Measurements from ENCODE around the gene ST14.
"Not testable (repeated sequence)": the region's sequence is repeated elsewhere in the genome, so short reads cannot be mapped to it uniquely, and the experiment has no call there.

ST14 gene

DNA sequence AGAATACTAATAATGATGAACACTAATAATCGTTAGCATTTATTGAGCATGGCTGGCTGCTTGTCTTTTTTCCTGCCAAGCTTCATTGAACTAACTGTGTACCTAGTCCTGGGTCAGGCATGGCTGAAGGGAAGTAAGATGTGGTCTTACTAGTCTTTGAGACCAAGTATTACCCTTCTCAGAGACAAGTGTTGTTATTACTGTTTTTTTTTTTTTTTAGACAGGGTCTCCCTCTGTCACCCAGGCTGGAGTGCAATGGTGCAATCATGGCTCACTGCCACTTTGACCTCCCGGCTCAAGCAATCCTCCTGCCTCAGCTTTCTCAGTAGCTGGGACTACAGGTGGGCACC, 4.6 kb downstream of the ST14 start:
- Mint-ChIP-seq H3K4me3 (no peak overlapping the region), H3K9me3 (no peaks in the 10 kb centered on the region), H3K36me3 (ENCODE audit: low read depth) (no peaks in the 10 kb centered on the region), H3K4me1 (ENCODE audit: low read depth) (peaks cover 8% of the 10 kb centered on the region), H3K27me3 (peaks cover 70% of the 10 kb centered on the region), H3K27ac (no peak overlapping the region)
- DNase-seq: no peak

DNA sequence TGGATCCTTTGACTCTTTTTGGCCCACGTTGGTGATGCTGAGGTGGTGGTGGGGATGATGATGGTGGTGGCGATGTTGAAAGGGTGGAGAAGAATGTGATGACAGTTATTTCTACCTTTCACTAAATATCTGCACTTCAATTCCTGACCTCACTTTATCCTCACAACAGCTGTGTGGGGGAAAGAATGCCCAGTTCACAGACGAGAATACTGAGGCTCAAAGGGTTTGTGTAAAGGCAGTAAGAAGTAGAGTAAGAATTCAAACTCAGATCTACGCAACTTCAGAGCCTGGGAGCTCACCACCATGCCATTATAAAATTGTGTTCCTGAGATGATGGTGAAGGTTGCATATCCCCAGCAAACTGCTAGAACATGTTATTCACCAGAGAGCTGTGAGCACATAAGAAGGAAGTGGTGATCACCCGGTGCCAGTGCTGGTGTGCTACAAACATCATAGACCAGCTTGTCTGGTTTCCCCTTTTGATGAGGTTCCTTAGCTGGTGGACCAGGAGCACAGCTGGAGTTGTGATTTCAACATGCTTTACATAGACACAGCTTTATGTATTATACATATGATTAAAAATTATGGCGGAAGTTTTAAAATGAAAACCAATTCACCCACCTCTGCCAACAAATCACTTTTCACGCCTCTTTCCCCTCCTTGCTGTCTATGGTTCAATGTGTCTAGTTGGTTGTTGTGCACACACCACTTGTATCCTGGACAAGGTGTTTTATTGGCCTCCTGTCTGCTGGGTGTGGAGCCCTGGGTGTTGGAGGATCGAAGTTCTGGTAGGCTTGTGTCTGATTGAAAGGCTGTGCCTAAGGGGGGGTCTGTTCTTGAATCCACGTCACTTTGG, 6.2 kb downstream of the ST14 start:
- no peaks in the 10 kb centered on the region for H3K36me3 Mint-ChIP-seq (ENCODE audit: low read depth)
- peaks cover 69% of the 10 kb centered on the region for H3K27me3 Mint-ChIP-seq
- no peaks in the 10 kb centered on the region for H3K9me3 Mint-ChIP-seq
- H3K27ac Mint-ChIP-seq: no peak overlapping the region
- DNase-seq: no peak
- peaks cover 3% of the 10 kb centered on the region for H3K4me1 Mint-ChIP-seq (ENCODE audit: low read depth)
- H3K4me3 Mint-ChIP-seq: no peak overlapping the region

- peaks cover 3% of the 10 kb centered on the region for H3K4me1 Mint-ChIP-seq (ENCODE audit: low read depth)
- no peak overlapping the region for H3K27ac Mint-ChIP-seq
- DNase-seq: no peak
- H3K27me3 Mint-ChIP-seq: peaks cover 65% of the 10 kb centered on the region
- H3K9me3 Mint-ChIP-seq: no peaks in the 10 kb centered on the region
- no peaks in the 10 kb centered on the region for H3K36me3 Mint-ChIP-seq (ENCODE audit: low read depth)
- no peak overlapping the region for H3K4me3 Mint-ChIP-seq
Measured at GRCh38 chr11:130166457-130166784, 6.8 kb downstream of the ST14 start.

DNA sequence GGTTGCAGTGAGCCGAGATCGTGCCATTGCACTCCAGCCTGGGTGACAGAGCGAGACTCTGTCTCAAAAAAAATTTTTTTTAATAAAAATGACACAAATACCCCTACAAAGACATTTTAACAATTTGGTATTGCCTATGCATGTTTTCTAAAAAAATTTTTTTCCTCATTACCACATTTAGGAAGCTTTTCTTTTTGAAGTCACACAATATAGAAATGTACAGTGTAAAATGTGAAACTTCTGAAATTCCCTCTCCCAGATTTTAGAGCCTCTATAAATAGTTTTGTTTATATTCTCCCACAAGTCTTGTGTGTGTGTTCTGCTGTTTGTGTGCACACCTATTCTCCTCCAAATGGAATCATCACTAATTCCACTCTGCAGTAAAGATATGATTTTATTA, 7.6 kb downstream of the ST14 start:
- Mint-ChIP-seq H3K4me1 (ENCODE audit: low read depth) (peaks cover 1% of the 10 kb centered on the region), H3K4me3 (no peak overlapping the region), H3K36me3 (ENCODE audit: low read depth) (no peaks in the 10 kb centered on the region), H3K9me3 (no peaks in the 10 kb centered on the region), H3K27ac (no peak overlapping the region), H3K27me3 (peaks cover 59% of the 10 kb centered on the region)
- DNase-seq: no peak

- no peaks in the 10 kb centered on the region for H3K36me3 Mint-ChIP-seq (ENCODE audit: low read depth)
- no peak overlapping the region for H3K27ac Mint-ChIP-seq
- H3K27me3 Mint-ChIP-seq: peaks cover 56% of the 10 kb centered on the region
- H3K4me1 Mint-ChIP-seq (ENCODE audit: low read depth): no peaks in the 10 kb centered on the region
- no peaks in the 10 kb centered on the region for H3K9me3 Mint-ChIP-seq
- DNase-seq: no peak
- no peak overlapping the region for H3K4me3 Mint-ChIP-seq
Measured at GRCh38 chr11:130168105-130168504, 8.5 kb downstream of the ST14 start.

- Mint-ChIP-seq H3K27ac (no peak overlapping the region), H3K4me1 (ENCODE audit: low read depth) (no peaks in the 10 kb centered on the region), H3K36me3 (ENCODE audit: low read depth) (no peaks in the 10 kb centered on the region), H3K4me3 (no peak overlapping the region), H3K9me3 (peaks cover 9% of the 10 kb centered on the region), H3K27me3 (peaks cover 42% of the 10 kb centered on the region)
- DNase-seq: no peak
Measured at GRCh38 chr11:130170345-130170744, 10.8 kb downstream of the ST14 start.

DNA sequence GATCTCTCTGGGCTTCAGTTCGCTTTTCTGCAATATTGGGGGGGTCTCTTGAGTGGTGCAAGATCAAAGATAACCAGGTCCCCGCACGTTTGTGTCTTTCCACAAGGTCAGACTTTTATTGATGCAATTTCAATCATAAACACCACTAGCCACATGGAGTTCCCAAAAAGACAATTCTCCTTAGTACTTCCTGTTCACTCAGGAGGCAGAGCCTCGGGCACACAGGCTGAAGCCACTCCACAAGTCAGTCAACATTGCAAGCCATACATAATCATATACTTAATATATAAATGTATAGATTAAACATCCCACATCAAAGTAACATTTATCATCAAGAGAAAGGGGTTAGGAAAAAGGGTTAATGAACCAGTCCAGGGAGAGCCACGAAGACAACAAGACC, 12.0 kb downstream of the ST14 start:
- Mint-ChIP-seq H3K27me3 (peaks cover 32% of the 10 kb centered on the region), H3K9me3 (peaks cover 11% of the 10 kb centered on the region), H3K4me3 (no peak overlapping the region), H3K27ac (no peak overlapping the region), H3K36me3 (ENCODE audit: low read depth) (no peaks in the 10 kb centered on the region), H3K4me1 (ENCODE audit: low read depth) (no peaks in the 10 kb centered on the region)
- no peak for DNase-seq

GRCh38 chr11:130172001-130172400, 12.4 kb downstream of the ST14 start:
- Mint-ChIP-seq H3K9me3 (peaks cover 11% of the 10 kb centered on the region), H3K27me3 (peaks cover 32% of the 10 kb centered on the region)
- not testable (repeated sequence) for H3K4me1 Mint-ChIP-seq (ENCODE audit: low read depth); DNase-seq; H3K36me3 Mint-ChIP-seq (ENCODE audit: low read depth); H3K4me3 Mint-ChIP-seq; H3K27ac Mint-ChIP-seq

DNA sequence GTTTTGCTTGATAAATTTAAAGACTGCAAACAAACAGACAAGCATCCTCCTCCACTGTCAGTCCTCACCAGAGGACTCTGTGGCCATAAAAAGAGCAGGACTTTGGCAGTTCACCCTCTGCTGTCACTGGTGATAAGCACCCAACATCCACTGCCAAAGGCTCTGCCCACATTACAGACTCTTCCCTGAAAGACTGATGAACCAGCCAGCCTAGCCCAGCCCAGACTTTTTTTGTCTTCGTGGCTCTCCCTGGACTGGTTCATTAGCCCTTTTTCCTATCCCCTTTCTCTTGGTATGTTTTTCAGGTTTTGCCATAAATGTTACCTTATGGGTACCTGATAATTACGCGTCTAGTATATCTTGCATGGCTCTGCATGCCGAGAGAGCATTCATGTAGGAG, 15.1 kb downstream of the ST14 start:
- H3K4me1 Mint-ChIP-seq (ENCODE audit: low read depth): no peaks in the 10 kb centered on the region
- H3K27me3 Mint-ChIP-seq: peaks cover 18% of the 10 kb centered on the region
- no peak overlapping the region for H3K4me3 Mint-ChIP-seq
- DNase-seq: no peak
- no peaks in the 10 kb centered on the region for H3K36me3 Mint-ChIP-seq (ENCODE audit: low read depth)
- H3K9me3 Mint-ChIP-seq: peaks cover 11% of the 10 kb centered on the region
- no peak overlapping the region for H3K27ac Mint-ChIP-seq

DNA sequence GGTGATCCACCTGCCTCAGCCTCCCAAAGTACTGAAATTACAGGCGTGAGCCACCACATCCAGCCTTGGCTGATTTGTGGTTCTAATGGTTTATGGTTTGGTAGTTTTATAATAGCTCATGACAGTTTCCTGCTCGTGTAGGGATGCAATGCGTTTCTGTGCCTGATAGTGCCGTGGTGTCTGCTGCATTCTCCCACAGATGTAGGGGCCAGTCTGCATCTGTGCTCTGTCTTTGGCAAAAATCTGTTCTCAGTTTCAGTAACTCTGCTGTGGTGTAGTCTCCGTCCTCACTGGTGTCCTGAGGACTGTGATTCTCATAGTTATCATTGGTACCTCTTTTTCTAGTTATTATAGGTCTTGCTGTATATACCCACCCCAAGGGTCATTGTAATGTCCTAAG, 16.3 kb downstream of the ST14 start:
- Mint-ChIP-seq H3K4me1 (ENCODE audit: low read depth) (no peaks in the 10 kb centered on the region), H3K4me3 (no peak overlapping the region), H3K9me3 (peaks cover 11% of the 10 kb centered on the region), H3K27me3 (peaks cover 14% of the 10 kb centered on the region), H3K27ac (no peak overlapping the region), H3K36me3 (ENCODE audit: low read depth) (no peaks in the 10 kb centered on the region)
- DNase-seq: no peak

DNA sequence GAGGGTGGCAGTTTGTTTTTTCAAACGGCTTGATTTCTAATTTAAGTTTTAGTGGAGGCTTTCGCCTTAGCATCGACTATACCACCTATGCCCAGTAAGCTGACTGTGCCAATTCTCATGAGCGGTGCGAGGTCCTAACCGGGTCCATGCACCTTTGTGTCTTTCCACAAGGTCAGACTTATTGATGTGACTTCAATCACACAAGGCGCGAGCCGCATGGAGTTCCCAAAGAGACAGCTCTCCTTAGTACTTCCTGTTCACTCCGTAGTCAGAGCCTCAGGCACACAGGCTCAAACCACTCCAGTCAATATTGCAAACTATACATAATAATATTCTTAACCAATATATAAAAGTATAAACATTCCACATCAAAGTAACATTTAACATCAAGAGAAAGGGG, 18.2 kb downstream of the ST14 start:
- H3K4me1 Mint-ChIP-seq (ENCODE audit: low read depth): no peaks in the 10 kb centered on the region
- DNase-seq: no peak
- H3K36me3 Mint-ChIP-seq (ENCODE audit: low read depth): no peaks in the 10 kb centered on the region
- no peak overlapping the region for H3K27ac Mint-ChIP-seq
- H3K9me3 Mint-ChIP-seq: peaks cover 11% of the 10 kb centered on the region
- H3K4me3 Mint-ChIP-seq: no peak overlapping the region
- H3K27me3 Mint-ChIP-seq: peaks cover 14% of the 10 kb centered on the region

GRCh38 chr11:130178441-130179339, 19.1 kb downstream of the ST14 start:
- peaks cover 11% of the 10 kb centered on the region for H3K9me3 Mint-ChIP-seq
- H3K27ac Mint-ChIP-seq: no peak overlapping the region
- no peaks in the 10 kb centered on the region for H3K4me1 Mint-ChIP-seq (ENCODE audit: low read depth)
- no peak overlapping the region for H3K4me3 Mint-ChIP-seq
- peaks cover 11% of the 10 kb centered on the region for H3K27me3 Mint-ChIP-seq
- no peak for DNase-seq
- no peaks in the 10 kb centered on the region for H3K36me3 Mint-ChIP-seq (ENCODE audit: low read depth)

- Mint-ChIP-seq H3K9me3 (peaks cover 9% of the 10 kb centered on the region), H3K4me1 (ENCODE audit: low read depth) (no peaks in the 10 kb centered on the region), H3K27me3 (peaks cover 11% of the 10 kb centered on the region), H3K27ac (no peak overlapping the region), H3K4me3 (no peak overlapping the region), H3K36me3 (ENCODE audit: low read depth) (no peaks in the 10 kb centered on the region)
- no peak for DNase-seq
Measured at GRCh38 chr11:130179396-130180306, 20.1 kb downstream of the ST14 start.

DNA sequence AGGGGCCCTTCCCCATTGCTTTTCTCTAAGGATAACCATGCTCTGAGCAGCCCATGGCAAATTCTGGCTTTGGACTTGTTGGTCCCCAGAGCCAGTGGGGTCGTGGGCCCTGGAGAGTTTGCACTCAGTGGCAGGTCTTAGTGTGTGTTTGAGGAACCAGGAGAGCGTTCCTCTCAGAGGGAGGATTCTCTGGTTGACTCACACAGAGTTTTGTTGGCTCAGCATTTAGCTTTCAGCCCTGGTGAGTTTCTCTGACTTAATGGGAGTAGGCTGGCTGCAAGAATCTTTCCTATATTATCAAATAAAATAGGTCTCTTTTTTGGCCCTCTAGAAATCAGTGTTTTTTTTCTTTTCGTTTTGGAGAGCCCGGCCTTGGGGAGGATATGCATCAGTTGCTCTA, 20.9 kb downstream of the ST14 start:
- no peak for DNase-seq
- Mint-ChIP-seq H3K4me1 (ENCODE audit: low read depth) (no peaks in the 10 kb centered on the region), H3K27ac (no peak overlapping the region)

More for the DNA sequence above, 20.9 kb downstream of the ST14 start:
- no peak overlapping the region for H3K4me3 Mint-ChIP-seq
- peaks cover 2% of the 10 kb centered on the region for H3K9me3 Mint-ChIP-seq
- H3K36me3 Mint-ChIP-seq (ENCODE audit: low read depth): no peaks in the 10 kb centered on the region
- H3K27me3 Mint-ChIP-seq: peaks cover 8% of the 10 kb centered on the region
